NCI-H1092 treated with DMSO at 0.1 percent for 48 hours (cell line): ENCODE measurements around the gene VRK2.
"Not testable (repeated sequence)": the region's sequence is repeated elsewhere in the genome, so short reads cannot be mapped to it uniquely, and the experiment has no call there.

Experiments
- DNase-seq: peaks from one replicate; lab custom pipeline; 2025; lab: John Stamatoyannopoulos, UW

VRK2 gene

DNA sequence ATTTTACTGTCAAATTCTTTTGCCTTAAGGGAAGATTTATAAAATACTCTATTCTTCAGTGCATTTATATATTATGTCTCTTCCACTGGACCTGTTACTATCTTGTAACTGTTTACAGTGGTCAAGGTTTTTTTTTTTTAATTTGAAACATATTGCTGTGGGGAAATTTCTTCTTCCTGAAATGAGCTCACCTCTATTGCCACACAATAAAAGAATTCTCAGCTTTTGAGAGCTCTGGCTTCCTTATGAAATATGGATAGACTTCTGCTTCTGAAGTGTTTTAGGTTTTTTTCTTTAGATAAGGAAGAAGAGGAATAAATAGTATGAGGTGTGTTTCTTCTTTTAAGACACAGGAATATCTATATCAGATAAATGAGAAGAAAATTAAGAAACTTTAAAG is 7.7 kb downstream of the VRK2 start:
- no peak for DNase-seq

- peak; percentile 31 for DNase-seq
Measured at GRCh38 chr2:58055033-58055786, 8.6 kb downstream of the VRK2 start.

DNA sequence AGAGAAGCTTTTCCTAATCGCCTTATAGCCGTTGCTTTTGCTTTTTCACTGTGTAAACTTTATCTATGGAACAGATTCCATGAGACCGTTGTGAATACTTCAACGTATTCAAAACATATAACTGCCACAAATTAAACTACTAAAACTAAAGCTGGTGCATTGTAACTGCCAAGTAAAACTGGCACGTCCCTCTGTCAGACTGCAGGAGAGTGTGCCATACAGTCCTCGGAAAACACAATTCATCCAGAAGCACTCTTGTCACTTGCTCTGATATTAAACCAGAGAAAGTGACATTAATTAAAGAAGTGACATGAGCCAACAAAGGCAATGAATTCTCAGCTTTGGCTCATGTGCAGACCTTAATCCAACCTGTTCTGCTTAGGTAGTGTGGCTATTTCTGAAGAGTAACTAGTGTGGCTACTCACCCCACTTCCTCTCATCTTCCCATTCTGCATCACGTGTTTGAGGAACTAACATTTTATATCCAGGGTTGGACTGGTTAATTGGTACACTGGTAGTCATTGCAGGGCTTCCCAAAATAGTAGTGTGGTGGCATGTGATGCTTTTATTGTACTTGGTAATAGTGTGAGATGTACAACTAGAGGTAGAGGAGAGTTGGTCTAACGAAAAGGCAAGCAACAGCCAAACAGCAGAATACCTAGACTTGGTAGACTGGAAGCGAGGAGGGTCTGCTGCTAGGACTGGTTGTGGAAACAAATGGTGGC is 9.7 kb downstream of the VRK2 start:
- DNase-seq: no peak

GRCh38 chr2:58057707-58058530 is 11.3 kb downstream of the VRK2 start:
- no peak for DNase-seq

DNA sequence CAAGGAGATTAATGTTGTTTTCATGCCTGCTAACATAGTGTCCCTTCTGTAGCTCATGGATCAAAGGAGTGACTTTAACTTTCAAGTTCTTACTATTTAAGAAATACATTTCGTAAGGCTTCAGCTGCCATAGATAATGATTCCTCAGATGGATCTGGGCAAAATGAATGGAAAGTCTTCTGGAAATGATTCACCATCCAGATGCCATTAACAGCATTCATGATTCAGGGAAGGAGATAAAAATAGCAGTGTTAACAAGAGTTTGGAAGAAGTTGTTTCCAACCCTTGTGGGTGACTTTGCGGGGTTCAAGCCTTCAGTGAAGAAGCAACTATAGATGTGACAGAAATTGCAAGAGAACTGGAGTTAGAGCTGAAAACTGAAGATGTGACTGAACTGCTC is 17.0 kb downstream of the VRK2 start:
- no peak for DNase-seq

- no peak for DNase-seq
Measured at GRCh38 chr2:58064086-58064485, 17.5 kb downstream of the VRK2 start.

GRCh38 chr2:58065248-58065647 is 18.6 kb downstream of the VRK2 start:
- no peak for DNase-seq

DNA sequence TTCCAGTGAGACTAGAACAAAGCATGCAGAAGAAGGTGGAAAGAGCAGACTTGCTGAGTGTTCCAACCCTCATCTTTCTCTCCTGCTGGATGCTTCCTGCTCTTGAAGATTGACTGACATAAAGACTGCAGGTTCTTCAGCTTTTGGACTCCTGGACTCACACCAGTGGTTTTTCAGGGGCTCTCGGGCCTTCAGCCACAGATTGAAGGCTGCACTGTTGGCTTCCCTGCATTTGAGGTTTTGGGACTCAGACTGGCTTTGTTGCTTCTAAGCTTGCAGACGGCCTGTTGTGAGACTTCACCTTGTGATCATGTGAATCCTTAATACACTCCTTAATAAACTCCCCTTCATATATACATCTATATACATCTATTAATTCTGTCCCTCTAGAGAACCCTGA is 20.4 kb downstream of the VRK2 start:
- DNase-seq: no peak

- DNase-seq: no peak
Measured at GRCh38 chr2:58070765-58071164, 24.2 kb downstream of the VRK2 start.

- no peak for DNase-seq
Measured at GRCh38 chr2:58072102-58072501, 25.5 kb downstream of the VRK2 start.

GRCh38 chr2:58073008-58073407 is 26.4 kb downstream of the VRK2 start:
- no peak for DNase-seq

GRCh38 chr2:58073751-58074150 is 27.1 kb downstream of the VRK2 start:
- DNase-seq: no peak

DNA sequence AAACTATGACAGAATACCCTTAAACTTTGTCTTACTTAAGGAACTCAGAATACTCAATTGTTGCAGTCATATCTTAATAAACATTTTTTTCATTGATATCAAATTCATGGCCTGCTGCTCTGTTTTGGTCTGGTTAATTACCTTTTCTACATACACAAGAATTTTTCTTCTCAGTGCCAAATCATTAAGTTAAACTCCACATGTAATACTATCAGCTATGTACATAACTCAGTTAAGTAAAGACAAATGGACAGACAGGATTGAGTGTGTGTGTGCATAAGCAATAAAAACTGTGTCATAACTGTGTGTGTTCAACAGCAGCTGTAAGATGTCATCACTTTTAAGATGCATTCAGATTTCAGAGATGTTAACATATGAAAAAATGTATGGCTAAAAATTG is 34.4 kb downstream of the VRK2 start:
- no peak for DNase-seq

- no peak for DNase-seq
Measured at GRCh38 chr2:58089081-58089480, 42.5 kb downstream of the VRK2 start.

DNA sequence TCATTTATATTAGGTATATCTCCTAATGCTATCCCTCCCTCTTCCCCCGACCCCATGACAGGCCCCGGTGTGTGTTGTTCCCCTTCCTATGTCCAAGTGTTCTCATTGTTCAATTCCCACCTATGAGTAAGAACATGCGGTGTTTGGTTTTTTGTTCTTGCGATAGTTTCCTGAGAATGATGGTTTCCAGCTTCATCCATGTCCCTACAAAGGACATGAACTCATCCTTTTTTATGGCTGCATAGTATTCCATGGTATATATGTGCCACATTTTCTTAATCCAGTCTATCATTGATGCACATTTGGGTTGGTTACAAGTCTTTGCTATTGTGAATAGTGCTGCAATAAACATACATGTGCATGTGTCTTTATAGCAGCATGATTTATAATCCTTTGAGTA is 46.2 kb downstream of the VRK2 start:
- DNase-seq: not testable (repeated sequence)

GRCh38 chr2:58097025-58097424 is 50.4 kb downstream of the VRK2 start:
- DNase-seq: no peak

DNA sequence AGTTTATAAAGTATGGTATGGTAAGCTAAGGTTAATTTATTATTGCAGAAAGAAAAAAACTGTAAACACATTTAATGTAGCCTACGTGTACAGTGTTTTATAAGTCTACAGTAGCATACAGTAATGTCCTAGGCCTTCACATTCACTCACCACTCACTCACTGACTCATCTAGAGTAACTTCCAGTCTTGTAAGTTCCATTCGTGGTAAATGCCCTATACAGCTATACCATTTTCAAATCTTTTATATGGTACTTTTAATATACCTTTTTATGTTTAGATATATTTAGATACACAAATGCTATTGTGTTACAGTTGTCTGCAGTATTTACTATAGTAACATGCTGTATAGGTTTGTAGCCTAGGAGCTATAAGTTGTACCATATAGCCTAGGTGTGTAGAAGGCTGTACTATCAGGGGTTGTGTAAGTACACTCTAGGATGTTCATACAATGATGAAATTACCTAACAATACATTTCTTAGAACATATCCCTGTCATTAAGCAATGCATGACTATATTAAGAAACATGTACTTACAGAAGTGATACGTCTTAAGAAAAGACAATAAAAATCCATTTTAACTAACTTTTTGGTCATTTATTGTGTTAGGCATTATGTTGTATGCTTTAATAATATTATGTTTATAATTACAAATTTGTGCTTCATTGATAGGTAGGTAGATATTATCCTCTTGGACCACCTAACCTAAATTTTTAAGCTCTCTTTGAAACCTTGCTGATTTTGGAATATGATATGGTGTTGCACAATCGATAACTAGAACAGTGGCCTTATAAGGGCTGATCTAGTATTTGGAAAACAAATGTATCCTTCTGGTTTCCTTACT is 51.9 kb downstream of the VRK2 start:
- no peak for DNase-seq

DNA sequence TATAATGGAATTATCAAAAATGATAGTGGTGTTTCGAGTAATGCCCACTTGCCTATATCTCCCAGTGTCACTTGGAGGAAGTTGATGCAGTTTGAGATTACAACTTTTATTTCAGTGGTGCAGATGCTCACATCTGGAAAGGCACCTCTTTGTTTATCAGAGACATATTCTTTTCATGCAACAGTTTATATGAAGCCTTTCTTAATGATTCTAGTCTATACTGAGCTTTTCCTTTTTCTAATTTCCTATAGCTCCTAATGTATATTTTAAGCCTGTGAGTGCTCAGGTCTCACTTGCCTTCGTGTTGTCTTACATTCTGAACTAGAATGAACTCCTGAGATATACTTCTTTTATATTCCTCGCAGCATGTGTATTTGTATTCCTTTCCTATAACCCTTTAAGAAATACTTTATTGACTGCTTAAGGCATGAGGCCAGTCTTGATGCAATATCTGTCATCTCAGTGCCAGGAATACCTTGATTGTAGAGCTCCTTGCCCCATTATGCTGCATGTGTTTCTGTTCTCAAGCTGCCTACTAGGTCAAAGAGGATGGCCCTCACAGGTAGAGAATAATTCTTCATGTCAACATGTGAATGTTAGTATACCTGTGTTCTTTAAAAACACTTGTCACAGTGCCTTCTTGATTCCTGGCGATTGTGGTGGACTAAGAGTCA is 52.6 kb downstream of the VRK2 start:
- no peak for DNase-seq

DNA sequence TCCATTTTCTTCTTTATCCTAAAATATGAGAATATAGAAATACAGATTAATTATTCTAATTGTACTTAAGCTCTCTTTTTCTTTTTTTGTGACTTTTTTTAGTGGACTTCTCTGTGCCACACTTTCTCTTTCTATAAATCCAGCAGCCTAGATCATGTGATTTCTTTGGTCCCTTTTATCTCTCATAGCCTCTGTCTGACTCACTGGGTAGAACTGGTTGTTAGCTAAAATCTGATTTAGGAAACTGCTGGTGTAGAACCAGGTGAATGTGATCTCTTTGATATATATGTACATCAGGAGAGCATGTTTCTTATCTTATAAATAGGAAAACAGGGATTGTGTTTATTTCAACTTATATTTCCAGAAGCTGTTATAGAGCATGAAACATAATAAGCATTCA is 54.9 kb downstream of the VRK2 start:
- DNase-seq: no peak

GRCh38 chr2:58106896-58107295 is 60.3 kb downstream of the VRK2 start:
- DNase-seq: no peak
